ENCODE results near the gene MAP7. TPM values are rescaled to one million over a fixed set of nuclear protein-coding genes. Genes with fewer than 3 reads are reported as not detected.

MAP7 gene
- total and polyA plus RNA-seq, 2 donors (not counting 3 experiments of a cell fraction or from before 2014, with no cell fraction given), result 0.07 to 0.42 TPM

DNA sequence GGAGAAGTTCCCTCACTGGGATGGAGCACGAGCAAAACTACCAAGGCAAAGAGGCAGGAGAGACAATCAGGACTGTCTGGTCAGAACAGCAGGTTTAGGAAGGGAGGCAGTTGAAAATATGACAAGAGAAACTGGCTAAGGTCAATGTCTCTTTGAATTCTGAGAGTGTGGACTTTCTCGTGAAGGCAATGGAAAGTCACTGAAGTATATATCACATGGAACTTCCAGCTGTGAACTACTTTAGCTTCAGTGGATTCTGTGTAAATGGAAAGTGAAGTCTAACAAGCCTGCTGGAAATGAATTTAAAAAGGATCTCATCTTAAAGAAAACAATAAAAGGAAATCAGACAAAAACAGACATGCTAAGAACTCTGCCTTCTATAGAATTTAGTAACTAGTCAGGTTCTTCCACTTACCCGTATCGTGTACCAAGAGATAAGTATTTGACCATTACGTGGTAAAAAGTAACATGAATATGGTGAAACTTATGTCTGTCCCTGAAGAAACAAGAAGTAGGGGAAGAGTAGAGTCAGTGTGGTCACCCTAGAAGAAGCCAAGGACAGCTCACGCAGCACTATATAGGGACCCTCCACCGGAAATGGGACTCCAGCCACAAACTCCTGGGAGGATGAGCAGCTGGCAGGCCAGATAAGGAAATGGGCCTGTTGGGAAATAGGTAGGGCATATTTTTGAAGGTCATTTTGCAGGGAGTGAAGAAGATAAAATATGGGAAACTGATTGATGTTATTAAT is 123.4 kb downstream of the MAP7 start:
- Histone ChIP-seq H3K36me3 (ENCODE audit: control insufficient read depth in 2 of 2, extremely low read depth in 1 of 2, insufficient read depth in 2 of 2, low read length in 2 of 2) (no peaks in the 10 kb centered on the region), H3K9me1 (replicated peaks; ENCODE audit: control insufficient read depth, extremely low read depth, insufficient read depth, low read length) (no peaks in the 10 kb centered on the region), H3K9me3 (replicated peaks; ENCODE audit: control insufficient read depth, insufficient read depth, low read length) (no peaks in the 10 kb centered on the region), H2AFZ (ENCODE audit: low read depth, low read length) (no peak overlapping the region), H3K27me3 (ENCODE audit: control insufficient read depth in 2 of 2, insufficient read depth in 2 of 2, low read length in 2 of 2) (peaks cover 2 to 4% of the 10 kb centered on the region in 2 experiments), H3K27ac (ENCODE audit: insufficient read depth, low read depth, low read length) (no peak overlapping the region), H4K20me1 (replicated peaks; ENCODE audit: control insufficient read depth, extremely low read depth, insufficient read depth, low read length) (no peaks in the 10 kb centered on the region), H3K4me2 (ENCODE audit: insufficient read depth, low read length) (no peak overlapping the region), H3K79me2 (ENCODE audit: control insufficient read depth, insufficient read depth, low read length) (no peaks in the 10 kb centered on the region), H3K4me3 (replicated peaks in 1 of 3; ENCODE audit: insufficient read depth in 1 of 3, low read depth in 1 of 3, low read length in 3 of 3) (no peak overlapping the region), H3K9ac (replicated peaks; ENCODE audit: extremely low read depth, insufficient read depth, low read length) (no peak overlapping the region), H3K4me1 (ENCODE audit: control insufficient read depth, extremely low read depth, insufficient read depth, low read length) (no peaks in the 10 kb centered on the region)
- TF ChIP-seq EZH2 (IDR thresholded peaks at IDR 0.05; ENCODE audit: borderline replicate concordance, low read depth, low read length, severe bottlenecking) (no peak), POLR2A (IDR thresholded peaks at IDR 0.05; ENCODE audit: low read depth, low read length) (no peak), POLR2AphosphoS5 (IDR thresholded peaks at IDR 0.05; ENCODE audit: insufficient read depth, low read depth, low read length) (no peak), FOS (IDR thresholded peaks at IDR 0.05; ENCODE audit: borderline replicate concordance, insufficient read depth, low read length) (no peak), JUN (IDR thresholded peaks at IDR 0.05; ENCODE audit: borderline replicate concordance, insufficient read depth, insufficient read length, low read depth) (no peak), MYC (IDR thresholded peaks at IDR 0.05; ENCODE audit: low read depth, low read length) (no peak), GATA2 (IDR thresholded peaks at IDR 0.05; ENCODE audit: insufficient read depth, insufficient read length, low read depth, low read length) (no peak)
- TF ChIP-seq, protein P1, sequence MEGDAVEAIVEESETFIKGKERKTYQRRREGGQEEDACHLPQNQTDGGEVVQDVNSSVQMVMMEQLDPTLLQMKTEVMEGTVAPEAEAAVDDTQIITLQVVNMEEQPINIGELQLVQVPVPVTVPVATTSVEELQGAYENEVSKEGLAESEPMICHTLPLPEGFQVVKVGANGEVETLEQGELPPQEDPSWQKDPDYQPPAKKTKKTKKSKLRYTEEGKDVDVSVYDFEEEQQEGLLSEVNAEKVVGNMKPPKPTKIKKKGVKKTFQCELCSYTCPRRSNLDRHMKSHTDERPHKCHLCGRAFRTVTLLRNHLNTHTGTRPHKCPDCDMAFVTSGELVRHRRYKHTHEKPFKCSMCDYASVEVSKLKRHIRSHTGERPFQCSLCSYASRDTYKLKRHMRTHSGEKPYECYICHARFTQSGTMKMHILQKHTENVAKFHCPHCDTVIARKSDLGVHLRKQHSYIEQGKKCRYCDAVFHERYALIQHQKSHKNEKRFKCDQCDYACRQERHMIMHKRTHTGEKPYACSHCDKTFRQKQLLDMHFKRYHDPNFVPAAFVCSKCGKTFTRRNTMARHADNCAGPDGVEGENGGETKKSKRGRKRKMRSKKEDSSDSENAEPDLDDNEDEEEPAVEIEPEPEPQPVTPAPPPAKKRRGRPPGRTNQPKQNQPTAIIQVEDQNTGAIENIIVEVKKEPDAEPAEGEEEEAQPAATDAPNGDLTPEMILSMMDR (IDR thresholded peaks at IDR 0.05; ENCODE audit: extremely low read depth in 1 of 2, insufficient read depth in 1 of 2, low read depth in 1 of 2, low read length in 2 of 2), result no peak
- TF ChIP-seq, protein P2, sequence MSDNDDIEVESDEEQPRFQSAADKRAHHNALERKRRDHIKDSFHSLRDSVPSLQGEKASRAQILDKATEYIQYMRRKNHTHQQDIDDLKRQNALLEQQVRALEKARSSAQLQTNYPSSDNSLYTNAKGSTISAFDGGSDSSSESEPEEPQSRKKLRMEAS (IDR thresholded peaks at IDR 0.05; ENCODE audit: insufficient read depth, insufficient read length), result no peak
- ChIA-PET POLR2A (no interaction called here), CTCF (no interaction called here)
- intact Hi-C loops (cut with micrococcal nuclease) (no loop called here), dilution Hi-C loops (cut with MboI; ENCODE audit: extremely low pct_ligation_motif_present, low sequenced_read_pairs) (no loop called here)
- no TSS peak for BruUV-seq (replicated peaks)
- no peak for DNase-seq (ENCODE audit: low read depth, low spot score)
- no peak for FAIRE-seq
